ENCODE data around the gene BHLHA15.

BHLHA15 gene

GRCh38 chr7:98178321-98178720, 32.9 kb upstream of the BHLHA15 start (continued):
- TF ChIP-seq, protein P1, sequence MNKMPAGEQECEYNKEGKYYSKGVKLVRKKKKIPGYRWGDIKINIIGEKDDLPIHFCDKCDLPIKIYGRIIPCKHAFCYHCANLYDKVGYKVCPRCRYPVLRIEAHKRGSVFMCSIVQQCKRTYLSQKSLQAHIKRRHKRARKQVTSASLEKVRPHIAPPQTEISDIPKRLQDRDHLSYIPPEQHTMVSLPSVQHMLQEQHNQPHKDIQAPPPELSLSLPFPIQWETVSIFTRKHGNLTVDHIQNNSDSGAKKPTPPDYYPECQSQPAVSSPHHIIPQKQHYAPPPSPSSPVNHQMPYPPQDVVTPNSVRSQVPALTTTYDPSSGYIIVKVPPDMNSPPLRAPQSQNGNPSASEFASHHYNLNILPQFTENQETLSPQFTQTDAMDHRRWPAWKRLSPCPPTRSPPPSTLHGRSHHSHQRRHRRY (tag by site-specific recombination; IDR thresholded peaks at IDR 0.05): no peak
- no peak for TF ChIP-seq ZNF777 (tag by site-specific recombination; IDR thresholded peaks at IDR 0.05; ENCODE audit: borderline replicate concordance)
- TF ChIP-seq ZNF274 (IDR thresholded peaks at IDR 0.05; ENCODE audit: low read length): no peak
- no peak for TF ChIP-seq ZNF274 (tag by site-specific recombination; IDR thresholded peaks at IDR 0.05; ENCODE audit: borderline replicate concordance)
- no peak for TF ChIP-seq ZNF704 (tag by site-specific recombination; IDR thresholded peaks at IDR 0.05)
- no peak for TF ChIP-seq ZNF404 (tag by site-specific recombination; IDR thresholded peaks at IDR 0.05)
- TF ChIP-seq MZF1 (tag by site-specific recombination; IDR thresholded peaks at IDR 0.05; ENCODE audit: borderline replicate concordance): no peak

DNA sequence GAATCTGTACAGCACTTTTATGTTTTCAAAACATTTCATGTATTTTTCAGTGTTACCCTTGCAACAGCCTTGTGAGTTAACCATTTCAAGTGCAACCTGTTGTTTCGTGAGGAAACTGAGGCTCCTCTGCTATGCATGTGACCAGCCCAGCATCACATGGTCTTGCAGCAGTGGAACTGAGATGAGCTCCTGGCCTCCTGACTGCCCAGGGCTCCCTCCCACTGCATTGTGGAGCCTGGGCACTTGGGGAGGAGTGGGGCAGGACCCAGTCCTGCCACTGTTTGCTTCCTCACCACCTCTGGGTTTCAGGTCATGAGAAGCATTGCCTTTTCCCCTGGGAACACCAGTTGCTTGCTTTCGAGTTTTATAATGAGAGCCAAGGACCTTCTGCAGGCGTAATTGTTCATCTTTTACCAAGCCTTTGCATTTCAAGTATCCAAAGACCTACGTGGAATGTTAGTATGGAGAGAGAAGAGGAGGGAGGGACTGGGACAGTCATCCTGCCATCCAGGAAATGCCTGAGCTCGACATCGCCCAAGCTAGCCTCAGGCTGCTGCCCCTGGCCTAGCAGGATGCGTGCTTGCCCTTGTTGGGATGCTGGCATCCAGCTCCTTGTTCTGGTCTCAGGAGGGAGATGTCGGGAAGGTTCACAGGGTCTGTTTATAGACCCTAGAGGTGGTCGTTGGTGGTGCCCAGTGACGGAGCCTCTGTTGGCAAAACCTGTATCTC, 32.3 kb upstream of the BHLHA15 start:
- no peaks in the 10 kb centered on the region for H3K4me1 ChIP-seq (ENCODE audit: control insufficient read depth, insufficient read depth, low read length)
- POLR2A ChIA-PET: no interaction called here
- CTCF ChIA-PET: interaction anchor here (0.6 to 4.5 kb wide), 5 partner anchors 9 to 157 kb away, joined by 3 to 27 read pairs (median 8); no protein-coding TSS in a partner anchor
- no peak overlapping the region for H3K4me3 ChIP-seq (ENCODE audit: low read depth, low read length)
- H3K36me3 ChIP-seq (ENCODE audit: control insufficient read depth in 2 of 2, insufficient read depth in 1 of 2, low read length in 2 of 2): peaks cover 0 to 18% of the 10 kb centered on the region in 2 experiments; a peak in 1 of 3 replicates
- no peak overlapping the region for H3K27ac ChIP-seq (ENCODE audit: extremely low read depth, low read depth, low read length)
- no peaks in the 10 kb centered on the region for H3K9me3 ChIP-seq (ENCODE audit: control insufficient read depth, insufficient read depth, low read depth, low read length)
- TF ChIP-seq, protein P2, sequence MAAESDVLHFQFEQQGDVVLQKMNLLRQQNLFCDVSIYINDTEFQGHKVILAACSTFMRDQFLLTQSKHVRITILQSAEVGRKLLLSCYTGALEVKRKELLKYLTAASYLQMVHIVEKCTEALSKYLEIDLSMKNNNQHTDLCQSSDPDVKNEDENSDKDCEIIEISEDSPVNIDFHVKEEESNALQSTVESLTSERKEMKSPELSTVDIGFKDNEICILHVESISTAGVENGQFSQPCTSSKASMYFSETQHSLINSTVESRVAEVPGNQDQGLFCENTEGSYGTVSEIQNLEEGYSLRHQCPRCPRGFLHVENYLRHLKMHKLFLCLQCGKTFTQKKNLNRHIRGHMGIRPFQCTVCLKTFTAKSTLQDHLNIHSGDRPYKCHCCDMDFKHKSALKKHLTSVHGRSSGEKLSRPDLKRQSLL (tag by site-specific recombination; IDR thresholded peaks at IDR 0.05): no peak
- TF ChIP-seq SCRT2 (tag by site-specific recombination; IDR thresholded peaks at IDR 0.05) (peak; percentile 37; the same call in 1 of the 2 replicates), ZBTB21 (tag by site-specific recombination; IDR thresholded peaks at IDR 0.05) (no peak), ZNF354C (tag by site-specific recombination; IDR thresholded peaks at IDR 0.05; ENCODE audit: borderline replicate concordance, low read depth) (no peak)

DNA sequence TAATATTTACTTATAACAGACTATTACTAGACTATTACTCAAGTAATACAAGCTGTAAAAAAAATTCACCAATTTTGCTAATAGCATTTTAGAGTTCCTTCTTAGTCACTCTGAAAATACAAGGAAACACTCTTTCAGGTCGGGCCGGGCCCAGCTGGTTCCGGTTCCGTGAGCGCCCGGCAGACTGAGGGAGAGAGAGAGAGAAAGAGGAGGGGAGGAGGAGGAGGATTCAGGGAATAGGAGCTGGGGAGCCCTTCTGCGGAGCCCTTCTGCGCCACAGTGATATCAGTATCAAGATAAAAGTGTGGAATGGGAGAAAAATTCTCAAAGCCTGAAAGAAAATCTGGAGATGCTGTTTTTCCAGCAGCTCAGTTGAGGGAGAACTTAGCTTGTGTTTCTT, 30.5 kb upstream of the BHLHA15 start:
- Histone ChIP-seq H3K4me3 (ENCODE audit: low read depth, low read length) (no peak overlapping the region), H3K27ac (ENCODE audit: extremely low read depth, low read depth, low read length) (no peak overlapping the region), H3K4me1 (ENCODE audit: control insufficient read depth, insufficient read depth, low read length) (no peaks in the 10 kb centered on the region), H3K9me3 (ENCODE audit: control insufficient read depth, insufficient read depth, low read depth, low read length) (no peaks in the 10 kb centered on the region), H3K36me3 (ENCODE audit: control insufficient read depth in 2 of 2, insufficient read depth in 1 of 2, low read length in 2 of 2) (peaks cover 0 to 4% of the 10 kb centered on the region in 2 experiments; a peak in 2 of 3 replicates)
- CTCF ChIA-PET: interaction anchor here (0.9 to 1.4 kb wide), 3 partner anchors 10 to 159 kb away, joined by 3 to 11 read pairs (median 3); no protein-coding TSS in a partner anchor
- no peak for TF ChIP-seq ATF2 (tag by site-specific recombination; IDR thresholded peaks at IDR 0.05; ENCODE audit: low read depth)
- no peak for TF ChIP-seq ZNF114 (tag by site-specific recombination; IDR thresholded peaks at IDR 0.05)
- TF ChIP-seq ZNF423 (tag by site-specific recombination; IDR thresholded peaks at IDR 0.05): no peak
- POLR2A ChIA-PET: interaction anchor here (0.9 kb wide), 1 partner anchor 100 kb away, joined by 3 read pairs; no protein-coding TSS in a partner anchor

Data from HEK293 (cell line).